ENCODE results near the gene PDE3A.

The PDE3A gene

GRCh38 chr12:20440408-20440807 is 72.1 kb downstream of the PDE3A start:
- in situ Hi-C loops (cut with MboI; ENCODE audit: low sequenced_read_pairs, unreplicated experiment), result no loop called here
- TF ChIP-seq CTCF (IDR thresholded peaks at IDR 0.05; ENCODE audit: borderline replicate concordance, control extremely low read depth, extremely low read depth, insufficient read depth, missing control alignments), result no peak

GRCh38 chr12:20442322-20442721 is 74.0 kb downstream of the PDE3A start:
- TF ChIP-seq CTCF (IDR thresholded peaks at IDR 0.05; ENCODE audit: borderline replicate concordance, control extremely low read depth, extremely low read depth, insufficient read depth, missing control alignments), result no peak
- no peak for DNase-seq (ENCODE audit: low spot score)
- in situ Hi-C loops (cut with MboI; ENCODE audit: low sequenced_read_pairs, unreplicated experiment), result no loop called here

More at GRCh38 chr12:20440408-20440807, 72.1 kb downstream of the PDE3A start:
- no peak for DNase-seq (ENCODE audit: low spot score)

- no peak for TF ChIP-seq CTCF (IDR thresholded peaks at IDR 0.05; ENCODE audit: borderline replicate concordance, control extremely low read depth, extremely low read depth, insufficient read depth, missing control alignments)
- no peak for DNase-seq (ENCODE audit: low spot score)
- in situ Hi-C loops (cut with MboI; ENCODE audit: low sequenced_read_pairs, unreplicated experiment), result no loop called here
These were observed 74.9 kb downstream of the PDE3A start for GRCh38 chr12:20443255-20443654.

GRCh38 chr12:20443792-20444191 is 75.5 kb downstream of the PDE3A start:
- no peak for TF ChIP-seq CTCF (IDR thresholded peaks at IDR 0.05; ENCODE audit: borderline replicate concordance, control extremely low read depth, extremely low read depth, insufficient read depth, missing control alignments)
- DNase-seq (ENCODE audit: low spot score), result no peak
- in situ Hi-C loops (cut with MboI; ENCODE audit: low sequenced_read_pairs, unreplicated experiment), result no loop called here

GRCh38 chr12:20444595-20445170 is 76.3 kb downstream of the PDE3A start:
- no peak for DNase-seq (ENCODE audit: low spot score)
- no peak for TF ChIP-seq CTCF (IDR thresholded peaks at IDR 0.05; ENCODE audit: borderline replicate concordance, control extremely low read depth, extremely low read depth, insufficient read depth, missing control alignments)
- in situ Hi-C loops (cut with MboI; ENCODE audit: low sequenced_read_pairs, unreplicated experiment), result no loop called here

GRCh38 chr12:20445687-20446086 is 77.3 kb downstream of the PDE3A start:
- in situ Hi-C loops (cut with MboI; ENCODE audit: low sequenced_read_pairs, unreplicated experiment), result no loop called here
- DNase-seq (ENCODE audit: low spot score), result no peak
- TF ChIP-seq CTCF (IDR thresholded peaks at IDR 0.05; ENCODE audit: borderline replicate concordance, control extremely low read depth, extremely low read depth, insufficient read depth, missing control alignments), result no peak

Measured in GM13976 (cell line).